B cell (primary cell): ENCODE data around the gene PROP1.

Experiments used
- CTCF ChIP-seq: fragments of 200-600 bp; IDR thresholded peaks from one replicate; pipeline ENCODE4 v1.8.0; 2022; ENCODE audit warnings: antibody characterized with exemption, mild to moderate bottlenecking
- EZH2 ChIP-seq: IDR thresholded peaks from 2 replicates; pipeline ENCODE4 v1.6.1; 2012; ENCODE audit warnings: borderline replicate concordance, low read depth, mild to moderate bottlenecking, moderate library complexity, low read length; ENCODE audit not compliant: insufficient read depth, poor library complexity, severe bottlenecking

- TF ChIP-seq CTCF (no peak), EZH2 (no peak)
These were observed 747 bp upstream of the PROP1 start for GRCh38 chr5:177996660-177997318.
